Neural crest cell (in vitro differentiated cells): ENCODE data around the gene KAT6B. TPM values are rescaled to one million over a fixed set of nuclear protein-coding genes. Genes with fewer than 3 reads are reported as not detected.

Experiments
- DNase-seq: peaks from one replicate; pipeline ENCODE4 v3.0.0; 2021; ENCODE audit warnings: low read depth, mixed read lengths, low spot score
- H3K27ac Mint-ChIP-seq: one replicate; pipeline ENCODE4 v1.8.0; 2021; ENCODE audit warnings: mild to moderate bottlenecking, mixed read lengths; ENCODE audit not compliant: unreplicated experiment
- H3K27me3 Mint-ChIP-seq: 2 replicates; pipeline ENCODE4 v1.8.0; 2021; ENCODE audit warnings: low read depth, mild to moderate bottlenecking, mixed read lengths
- H3K36me3 Mint-ChIP-seq: 2 replicates; pipeline ENCODE4 v1.8.0; 2021; ENCODE audit warnings: low read depth, mild to moderate bottlenecking, mixed read lengths
- H3K4me1 Mint-ChIP-seq: 2 replicates; pipeline ENCODE4 v1.8.0; 2021; ENCODE audit warnings: mixed read lengths
- H3K4me3 Mint-ChIP-seq: one replicate; pipeline ENCODE4 v1.8.0; 2021; ENCODE audit warnings: mild to moderate bottlenecking, mixed read lengths
- H3K9me3 Mint-ChIP-seq: 2 replicates; pipeline ENCODE4 v1.8.0; 2021; ENCODE audit warnings: mixed read lengths
- total RNA-seq: library from RNA; stranded (reverse); gene quantifications from 2 replicates; pipeline ENCODE4 v1.2.1, GENCODE V29; 2021
- TF ChIP-seq, protein P1 (sequence below): fragments of 200-600 bp; sonication (generic); conservative IDR thresholded peaks from 2 replicates; pipeline ENCODE4 v1.5.0; 2021; ENCODE audit warnings: antibody characterized with exemption, mild to moderate bottlenecking

The KAT6B gene
- total RNA-seq, 1 donor from 2014 or later = 34.2 TPM

DNA sequence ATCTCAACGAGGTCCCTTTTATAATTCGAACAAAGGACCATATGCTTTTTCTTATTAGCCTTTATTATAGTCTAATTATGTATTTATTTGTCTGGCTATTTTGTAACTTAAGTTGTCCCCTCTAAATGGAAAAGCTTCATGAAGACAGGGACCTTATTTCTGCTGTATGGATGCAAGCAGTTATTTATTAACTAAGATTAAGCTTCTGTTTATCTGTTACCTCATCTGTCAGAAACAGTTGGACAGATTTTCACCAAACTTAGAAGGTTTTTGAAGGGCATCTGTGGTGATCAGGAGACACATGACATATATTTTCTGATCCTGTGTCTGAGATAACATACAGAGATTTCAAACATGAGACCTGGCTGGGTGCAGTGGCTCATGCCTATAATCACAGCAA, 43.2 kb downstream of the KAT6B start:
- no peak overlapping the region for H3K27ac Mint-ChIP-seq
- no peaks in the 10 kb centered on the region for H3K27me3 Mint-ChIP-seq
- no peaks in the 10 kb centered on the region for H3K9me3 Mint-ChIP-seq
- no peak overlapping the region for H3K4me3 Mint-ChIP-seq
- DNase-seq = no peak
- H3K36me3 Mint-ChIP-seq = no peaks in the 10 kb centered on the region
- H3K4me1 Mint-ChIP-seq = peaks cover 17% of the 10 kb centered on the region
- TF ChIP-seq, protein P1, sequence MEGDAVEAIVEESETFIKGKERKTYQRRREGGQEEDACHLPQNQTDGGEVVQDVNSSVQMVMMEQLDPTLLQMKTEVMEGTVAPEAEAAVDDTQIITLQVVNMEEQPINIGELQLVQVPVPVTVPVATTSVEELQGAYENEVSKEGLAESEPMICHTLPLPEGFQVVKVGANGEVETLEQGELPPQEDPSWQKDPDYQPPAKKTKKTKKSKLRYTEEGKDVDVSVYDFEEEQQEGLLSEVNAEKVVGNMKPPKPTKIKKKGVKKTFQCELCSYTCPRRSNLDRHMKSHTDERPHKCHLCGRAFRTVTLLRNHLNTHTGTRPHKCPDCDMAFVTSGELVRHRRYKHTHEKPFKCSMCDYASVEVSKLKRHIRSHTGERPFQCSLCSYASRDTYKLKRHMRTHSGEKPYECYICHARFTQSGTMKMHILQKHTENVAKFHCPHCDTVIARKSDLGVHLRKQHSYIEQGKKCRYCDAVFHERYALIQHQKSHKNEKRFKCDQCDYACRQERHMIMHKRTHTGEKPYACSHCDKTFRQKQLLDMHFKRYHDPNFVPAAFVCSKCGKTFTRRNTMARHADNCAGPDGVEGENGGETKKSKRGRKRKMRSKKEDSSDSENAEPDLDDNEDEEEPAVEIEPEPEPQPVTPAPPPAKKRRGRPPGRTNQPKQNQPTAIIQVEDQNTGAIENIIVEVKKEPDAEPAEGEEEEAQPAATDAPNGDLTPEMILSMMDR = no peak

DNA sequence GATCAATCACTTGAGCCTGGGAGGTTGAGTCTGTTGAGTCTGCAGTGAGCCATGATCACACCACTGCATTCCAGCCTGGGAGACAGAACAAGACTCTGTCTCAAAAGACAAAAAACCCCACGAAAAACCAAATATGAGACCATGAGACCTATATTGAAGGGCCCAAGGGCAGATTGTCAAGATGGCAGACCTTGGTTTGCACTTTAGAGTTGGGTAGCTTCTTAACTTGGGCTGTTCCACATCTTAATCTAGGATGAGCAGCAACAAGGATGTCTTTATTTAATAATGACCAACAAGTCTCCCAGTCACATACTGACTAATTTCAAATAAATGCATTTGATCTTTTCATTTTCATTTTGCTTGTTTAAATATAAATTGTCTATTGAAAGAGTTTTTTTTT, 43.8 kb downstream of the KAT6B start:
- no peaks in the 10 kb centered on the region for H3K36me3 Mint-ChIP-seq
- H3K27ac Mint-ChIP-seq = no peak overlapping the region
- no peaks in the 10 kb centered on the region for H3K27me3 Mint-ChIP-seq
- TF ChIP-seq, protein P1 = no peak
- H3K9me3 Mint-ChIP-seq = no peaks in the 10 kb centered on the region
- DNase-seq = no peak
- no peak overlapping the region for H3K4me3 Mint-ChIP-seq
- H3K4me1 Mint-ChIP-seq = peaks cover 20% of the 10 kb centered on the region

DNA sequence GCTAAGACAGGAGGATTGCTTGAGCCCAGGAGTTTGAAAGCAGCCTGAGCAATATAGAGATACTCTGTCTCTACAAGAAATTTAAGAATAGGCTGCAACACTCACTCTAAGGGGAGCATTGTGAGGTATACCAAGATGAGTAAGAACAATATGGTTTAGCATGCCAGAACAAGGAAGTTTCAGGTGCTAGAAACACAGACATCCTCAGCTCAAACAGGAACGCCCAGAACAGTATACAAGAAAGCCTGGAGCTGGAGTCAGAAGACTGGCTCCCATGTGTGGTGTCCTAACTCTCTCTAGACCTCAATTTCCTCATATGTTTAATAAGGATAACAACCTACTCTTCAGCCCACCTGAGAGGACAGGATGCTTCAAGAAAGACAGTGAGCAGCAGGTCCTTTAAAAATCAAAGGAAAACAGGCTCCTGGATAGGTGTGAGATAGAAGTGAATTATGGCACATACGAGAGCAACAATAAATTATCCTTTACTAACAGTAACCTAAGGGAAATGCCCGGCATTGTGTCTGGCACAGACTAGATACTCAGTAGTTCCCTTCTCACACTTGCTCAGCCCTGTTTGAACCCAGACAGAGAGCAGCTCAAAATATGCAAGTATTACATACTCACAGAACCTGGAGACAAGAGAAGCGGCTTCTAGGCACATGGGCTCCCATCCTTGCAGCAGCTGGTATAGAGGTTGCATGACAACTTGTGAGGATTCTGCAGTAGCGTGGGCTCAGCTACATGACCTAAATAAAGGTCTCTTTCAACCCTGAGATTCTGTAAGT, 45.4 kb downstream of the KAT6B start:
- no peaks in the 10 kb centered on the region for H3K27me3 Mint-ChIP-seq
- H3K27ac Mint-ChIP-seq = no peak overlapping the region
- H3K4me1 Mint-ChIP-seq = peaks cover 29% of the 10 kb centered on the region
- H3K9me3 Mint-ChIP-seq = no peaks in the 10 kb centered on the region
- TF ChIP-seq, protein P1 = no peak
- H3K4me3 Mint-ChIP-seq = no peak overlapping the region
- H3K36me3 Mint-ChIP-seq = no peaks in the 10 kb centered on the region
- DNase-seq = no peak

DNA sequence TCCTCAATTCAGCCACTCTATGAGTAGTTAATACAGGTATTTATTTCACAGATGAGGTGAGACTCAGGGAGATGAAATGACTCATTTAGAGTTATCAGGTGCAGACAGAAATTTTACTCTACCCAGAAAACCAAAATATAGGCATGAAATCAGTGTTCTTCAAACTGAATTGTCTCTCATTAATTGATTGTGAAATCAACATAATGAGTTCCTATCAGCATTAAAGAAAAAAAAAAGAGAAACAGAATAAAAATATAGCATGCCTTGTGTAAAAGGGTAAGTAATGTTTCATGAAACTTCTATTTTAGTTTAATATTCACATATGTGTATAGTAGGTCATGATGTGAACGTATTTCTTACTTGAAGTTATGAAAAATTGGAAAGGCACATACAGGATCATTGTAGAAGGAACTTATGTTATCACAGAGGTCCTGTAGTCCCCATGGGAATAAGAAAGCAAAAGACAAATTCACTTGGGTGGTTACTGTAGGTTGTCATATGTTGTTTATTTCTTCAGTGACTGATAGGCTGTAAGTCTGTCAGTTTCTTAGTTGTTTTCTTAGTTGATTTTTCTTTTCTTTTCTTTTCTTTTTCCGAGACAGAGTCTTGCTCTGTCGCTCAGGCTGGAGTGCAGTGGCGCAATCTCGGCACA, 47.5 kb downstream of the KAT6B start:
- Mint-ChIP-seq H3K4me1 (peaks cover 21% of the 10 kb centered on the region), H3K36me3 (no peaks in the 10 kb centered on the region), H3K27ac (no peak overlapping the region), H3K27me3 (no peaks in the 10 kb centered on the region), H3K9me3 (no peaks in the 10 kb centered on the region), H3K4me3 (no peak overlapping the region)
- DNase-seq = no peak
- TF ChIP-seq, protein P1 = no peak

DNA sequence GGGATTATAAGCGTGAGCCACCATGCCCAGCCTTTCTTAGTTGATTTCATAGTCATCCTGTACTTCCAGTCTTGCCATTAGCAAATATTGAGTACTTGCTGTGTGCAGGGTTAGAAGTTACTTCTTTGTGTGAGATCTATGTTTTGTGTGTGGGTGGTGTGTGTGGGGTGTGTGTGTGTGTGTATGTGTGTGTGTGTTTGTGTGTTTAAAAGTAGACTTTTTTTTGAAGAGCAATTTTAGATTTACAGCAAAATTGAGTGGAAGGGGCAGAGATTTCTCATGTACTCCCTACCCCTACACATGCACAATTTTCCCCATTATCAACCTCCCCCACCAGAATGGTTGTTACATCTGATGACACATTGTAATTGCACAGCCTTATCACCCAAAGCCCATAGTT, 48.2 kb downstream of the KAT6B start:
- no peak overlapping the region for H3K27ac Mint-ChIP-seq
- peaks cover 21% of the 10 kb centered on the region for H3K4me1 Mint-ChIP-seq

More for the DNA sequence above, 48.2 kb downstream of the KAT6B start:
- TF ChIP-seq, protein P1 = no peak
- no peaks in the 10 kb centered on the region for H3K9me3 Mint-ChIP-seq
- no peaks in the 10 kb centered on the region for H3K36me3 Mint-ChIP-seq
- no peaks in the 10 kb centered on the region for H3K27me3 Mint-ChIP-seq
- DNase-seq = no peak
- no peak overlapping the region for H3K4me3 Mint-ChIP-seq
